GM23338 (cell line): Measurements from ENCODE around the gene LCLAT1. TPM values are rescaled to one million over a fixed set of nuclear protein-coding genes. Genes with fewer than 3 reads are reported as not detected.

Experiments
- ATAC-seq: fragments of 200-7000 bp; cut with Tn5 transposase; 3 replicates; pipeline ENCODE4 v1.9.1; 2020
- DNase-seq: peaks from one replicate; pipeline ENCODE4 v3.0.0-alpha.2; 2015; ENCODE audit warnings: low spot score
- H2AFZ ChIP-seq: fragments of 200-600 bp; sonication (generic); 2 replicates; pipeline ENCODE4 v1.8.0; 2016; ENCODE audit warnings: antibody characterized with exemption, mild to moderate bottlenecking, moderate library complexity
- H3F3A ChIP-seq: fragments of 200-600 bp; sonication (generic); replicated peaks from 2 replicates; pipeline ENCODE4 v1.8.0; 2017; ENCODE audit warnings: antibody characterized with exemption, mixed run types, low read depth
- H3K27ac ChIP-seq: fragments of 200-600 bp; sonication (generic); 2 replicates; pipeline ENCODE4 v1.6.1; 2016; ENCODE audit warnings: low read depth
- H3K27me3 ChIP-seq: fragments of 200-600 bp; sonication (generic); 2 replicates; pipeline ENCODE4 v1.8.0; 2016; ENCODE audit warnings: mild to moderate bottlenecking, mixed run types, moderate library complexity; ENCODE audit not compliant: insufficient read depth
- H3K36me3 ChIP-seq: fragments of 200-600 bp; sonication (generic); 2 replicates; pipeline ENCODE4 v1.8.0; 2016; ENCODE audit warnings: mild to moderate bottlenecking; ENCODE audit not compliant: insufficient read depth
- H3K4me1 ChIP-seq: fragments of 200-600 bp; sonication (generic); 2 replicates; pipeline ENCODE4 v1.8.0; 2016; ENCODE audit warnings: mild to moderate bottlenecking, moderate library complexity; ENCODE audit not compliant: insufficient read depth
- H3K4me2 ChIP-seq: fragments of 200-600 bp; sonication (generic); 2 replicates; pipeline ENCODE4 v1.7.1; 2017; ENCODE audit warnings: mixed run types
- H3K4me3 ChIP-seq: fragments of 200-600 bp; sonication (generic); 2 replicates; pipeline ENCODE4 v1.6.1; 2016; ENCODE audit warnings: mixed run types
- H3K79me2 ChIP-seq: fragments of 200-600 bp; sonication (generic); replicated peaks from 2 replicates; pipeline ENCODE4 v1.8.0; 2017; ENCODE audit warnings: mild to moderate bottlenecking; ENCODE audit not compliant: insufficient read depth
- H3K9me2 ChIP-seq: fragments of 200-600 bp; sonication (generic); 2 replicates; pipeline ENCODE4 v1.8.0; 2017; ENCODE audit not compliant: insufficient read depth
- H4K20me1 ChIP-seq: fragments of 200-600 bp; sonication (generic); replicated peaks from 2 replicates; pipeline ENCODE4 v1.8.0; 2017; ENCODE audit warnings: mild to moderate bottlenecking; ENCODE audit not compliant: insufficient read depth
- H3K27ac Mint-ChIP-seq: 2 replicates; pipeline ENCODE4 v1.8.0; 2020; ENCODE audit warnings: inconsistent platforms, mild to moderate bottlenecking, moderate library complexity, mixed read lengths
- H3K27me3 Mint-ChIP-seq: 3 replicates; pipeline ENCODE4 v1.8.0; 2022; ENCODE audit warnings: low read depth, mild to moderate bottlenecking, moderate library complexity, mixed read lengths, inconsistent platforms; ENCODE audit not compliant: insufficient read depth, poor library complexity
- H3K36me3 Mint-ChIP-seq: 3 replicates; pipeline ENCODE4 v1.8.0; 2021; ENCODE audit warnings: low read depth, mild to moderate bottlenecking, inconsistent platforms, moderate library complexity, mixed read lengths
- H3K4me1 Mint-ChIP-seq: 3 replicates; pipeline ENCODE4 v1.8.0; 2020; ENCODE audit warnings: mild to moderate bottlenecking, inconsistent platforms, mixed read lengths
- H3K4me3 Mint-ChIP-seq: 3 replicates; pipeline ENCODE4 v1.8.0; 2021; ENCODE audit warnings: moderate library complexity, mild to moderate bottlenecking, inconsistent platforms, mixed read lengths
- H3K9me3 Mint-ChIP-seq: 3 replicates; pipeline ENCODE4 v1.8.0; 2020; ENCODE audit warnings: moderate library complexity, mild to moderate bottlenecking, inconsistent platforms, mixed read lengths
- NANOG ChIP-seq: IDR thresholded peaks from 2 replicates; pipeline ENCODE4 v1.6.1; 2016; ENCODE audit warnings: antibody characterized with exemption, borderline replicate concordance
- ZNF114 ChIP-seq: fragments of 250-450 bp; sonication (Bioruptor Pico); IDR thresholded peaks from 2 replicates; pipeline ENCODE4 v1.5.0; 2020; ENCODE audit warnings: mild to moderate bottlenecking, moderate library complexity
- polyA plus RNA-seq: library from polyadenylated mRNA; unstranded; fragments of >200 nt; fragmentation: Nextera tagmentation; extraction: Ambion mirVana; gene quantifications from 2 replicates; pipeline ENCODE4 v1.2.1, GENCODE V29; 2016
- total RNA-seq: library from RNA; depleted of rRNA; stranded (reverse); fragments of >200 nt; shearing (Covaris generic); gene quantifications from 2 replicates; pipeline ENCODE4 v1.2.3, GENCODE V29; 2014
- TF ChIP-seq, protein P1 (sequence below): fragments of 250-450 bp; sonication (Bioruptor Pico); IDR thresholded peaks from 2 replicates; pipeline ENCODE4 v1.5.0; 2020; ENCODE audit warnings: mild to moderate bottlenecking, moderate library complexity
- TF ChIP-seq, protein P2 (sequence below), 2 experiments: fragments of 200-600 bp in 1 of 2; sonication (generic) in 1 of 2; conservative IDR thresholded peaks; 2 replicates each; pipeline versions ENCODE4 v1.5.1 to v1.6.1; 2016 to 2017; ENCODE audit warnings: antibody characterized with exemption in 2 of 2, low read depth in 2 of 2, mild to moderate bottlenecking in 2 of 2, moderate library complexity in 1 of 2
- TF ChIP-seq, protein P3 (sequence below): IDR thresholded peaks from 2 replicates; pipeline ENCODE4 v1.6.1; 2016; ENCODE audit warnings: antibody characterized with exemption

The LCLAT1 gene
- total and polyA plus RNA-seq, 2 experiments from 2014 or later, result 11.5 to 30.1 TPM

DNA sequence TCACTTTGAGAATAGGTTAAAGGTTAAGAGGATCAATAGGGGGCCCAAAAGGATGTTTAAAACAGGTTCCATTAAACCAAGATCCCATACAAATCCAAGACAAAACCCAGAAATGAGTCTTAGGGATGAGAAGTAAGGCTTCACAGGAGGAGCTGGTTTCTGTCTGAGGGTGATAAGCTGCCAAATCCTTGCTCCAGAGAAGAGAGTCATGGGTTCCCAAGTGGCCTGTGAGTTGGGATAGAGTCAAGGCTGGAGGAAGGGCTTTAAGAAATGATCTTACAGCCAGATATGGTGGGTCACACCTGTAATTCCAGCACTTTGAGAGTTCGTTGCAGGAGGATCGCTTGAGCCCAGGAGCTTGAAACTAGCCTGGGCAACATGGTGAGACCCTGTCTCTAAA, 40.2 kb upstream of the LCLAT1 start (continued):
- TF ChIP-seq, protein P1, sequence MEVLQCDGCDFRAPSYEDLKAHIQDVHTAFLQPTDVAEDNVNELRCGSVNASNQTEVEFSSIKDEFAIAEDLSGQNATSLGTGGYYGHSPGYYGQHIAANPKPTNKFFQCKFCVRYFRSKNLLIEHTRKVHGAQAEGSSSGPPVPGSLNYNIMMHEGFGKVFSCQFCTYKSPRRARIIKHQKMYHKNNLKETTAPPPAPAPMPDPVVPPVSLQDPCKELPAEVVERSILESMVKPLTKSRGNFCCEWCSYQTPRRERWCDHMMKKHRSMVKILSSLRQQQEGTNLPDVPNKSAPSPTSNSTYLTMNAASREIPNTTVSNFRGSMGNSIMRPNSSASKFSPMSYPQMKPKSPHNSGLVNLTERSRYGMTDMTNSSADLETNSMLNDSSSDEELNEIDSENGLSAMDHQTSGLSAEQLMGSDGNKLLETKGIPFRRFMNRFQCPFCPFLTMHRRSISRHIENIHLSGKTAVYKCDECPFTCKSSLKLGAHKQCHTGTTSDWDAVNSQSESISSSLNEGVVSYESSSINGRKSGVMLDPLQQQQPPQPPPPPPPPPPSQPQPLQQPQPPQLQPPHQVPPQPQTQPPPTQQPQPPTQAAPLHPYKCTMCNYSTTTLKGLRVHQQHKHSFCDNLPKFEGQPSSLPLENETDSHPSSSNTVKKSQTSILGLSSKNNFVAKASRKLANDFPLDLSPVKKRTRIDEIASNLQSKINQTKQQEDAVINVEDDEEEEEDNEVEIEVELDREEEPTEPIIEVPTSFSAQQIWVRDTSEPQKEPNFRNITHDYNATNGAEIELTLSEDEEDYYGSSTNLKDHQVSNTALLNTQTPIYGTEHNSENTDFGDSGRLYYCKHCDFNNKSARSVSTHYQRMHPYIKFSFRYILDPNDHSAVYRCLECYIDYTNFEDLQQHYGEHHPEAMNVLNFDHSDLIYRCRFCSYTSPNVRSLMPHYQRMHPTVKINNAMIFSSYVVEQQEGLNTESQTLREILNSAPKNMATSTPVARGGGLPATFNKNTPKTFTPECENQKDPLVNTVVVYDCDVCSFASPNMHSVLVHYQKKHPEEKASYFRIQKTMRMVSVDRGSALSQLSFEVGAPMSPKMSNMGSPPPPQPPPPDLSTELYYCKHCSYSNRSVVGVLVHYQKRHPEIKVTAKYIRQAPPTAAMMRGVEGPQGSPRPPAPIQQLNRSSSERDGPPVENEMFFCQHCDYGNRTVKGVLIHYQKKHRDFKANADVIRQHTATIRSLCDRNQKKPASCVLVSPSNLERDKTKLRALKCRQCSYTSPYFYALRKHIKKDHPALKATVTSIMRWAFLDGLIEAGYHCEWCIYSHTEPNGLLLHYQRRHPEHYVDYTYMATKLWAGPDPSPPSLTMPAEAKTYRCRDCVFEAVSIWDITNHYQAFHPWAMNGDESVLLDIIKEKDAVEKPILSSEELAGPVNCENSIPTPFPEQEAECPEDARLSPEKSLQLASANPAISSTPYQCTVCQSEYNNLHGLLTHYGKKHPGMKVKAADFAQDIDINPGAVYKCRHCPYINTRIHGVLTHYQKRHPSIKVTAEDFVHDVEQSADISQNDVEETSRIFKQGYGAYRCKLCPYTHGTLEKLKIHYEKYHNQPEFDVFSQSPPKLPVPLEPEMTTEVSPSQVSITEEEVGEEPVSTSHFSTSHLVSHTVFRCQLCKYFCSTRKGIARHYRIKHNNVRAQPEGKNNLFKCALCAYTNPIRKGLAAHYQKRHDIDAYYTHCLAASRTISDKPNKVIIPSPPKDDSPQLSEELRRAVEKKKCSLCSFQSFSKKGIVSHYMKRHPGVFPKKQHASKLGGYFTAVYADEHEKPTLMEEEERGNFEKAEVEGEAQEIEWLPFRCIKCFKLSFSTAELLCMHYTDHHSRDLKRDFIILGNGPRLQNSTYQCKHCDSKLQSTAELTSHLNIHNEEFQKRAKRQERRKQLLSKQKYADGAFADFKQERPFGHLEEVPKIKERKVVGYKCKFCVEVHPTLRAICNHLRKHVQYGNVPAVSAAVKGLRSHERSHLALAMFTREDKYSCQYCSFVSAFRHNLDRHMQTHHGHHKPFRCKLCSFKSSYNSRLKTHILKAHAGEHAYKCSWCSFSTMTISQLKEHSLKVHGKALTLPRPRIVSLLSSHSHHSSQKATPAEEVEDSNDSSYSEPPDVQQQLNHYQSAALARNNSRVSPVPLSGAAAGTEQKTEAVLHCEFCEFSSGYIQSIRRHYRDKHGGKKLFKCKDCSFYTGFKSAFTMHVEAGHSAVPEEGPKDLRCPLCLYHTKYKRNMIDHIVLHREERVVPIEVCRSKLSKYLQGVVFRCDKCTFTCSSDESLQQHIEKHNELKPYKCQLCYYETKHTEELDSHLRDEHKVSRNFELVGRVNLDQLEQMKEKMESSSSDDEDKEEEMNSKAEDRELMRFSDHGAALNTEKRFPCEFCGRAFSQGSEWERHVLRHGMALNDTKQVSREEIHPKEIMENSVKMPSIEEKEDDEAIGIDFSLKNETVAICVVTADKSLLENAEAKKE (CRISPR knock-in tag), result no peak
- TF ChIP-seq, protein P2, sequence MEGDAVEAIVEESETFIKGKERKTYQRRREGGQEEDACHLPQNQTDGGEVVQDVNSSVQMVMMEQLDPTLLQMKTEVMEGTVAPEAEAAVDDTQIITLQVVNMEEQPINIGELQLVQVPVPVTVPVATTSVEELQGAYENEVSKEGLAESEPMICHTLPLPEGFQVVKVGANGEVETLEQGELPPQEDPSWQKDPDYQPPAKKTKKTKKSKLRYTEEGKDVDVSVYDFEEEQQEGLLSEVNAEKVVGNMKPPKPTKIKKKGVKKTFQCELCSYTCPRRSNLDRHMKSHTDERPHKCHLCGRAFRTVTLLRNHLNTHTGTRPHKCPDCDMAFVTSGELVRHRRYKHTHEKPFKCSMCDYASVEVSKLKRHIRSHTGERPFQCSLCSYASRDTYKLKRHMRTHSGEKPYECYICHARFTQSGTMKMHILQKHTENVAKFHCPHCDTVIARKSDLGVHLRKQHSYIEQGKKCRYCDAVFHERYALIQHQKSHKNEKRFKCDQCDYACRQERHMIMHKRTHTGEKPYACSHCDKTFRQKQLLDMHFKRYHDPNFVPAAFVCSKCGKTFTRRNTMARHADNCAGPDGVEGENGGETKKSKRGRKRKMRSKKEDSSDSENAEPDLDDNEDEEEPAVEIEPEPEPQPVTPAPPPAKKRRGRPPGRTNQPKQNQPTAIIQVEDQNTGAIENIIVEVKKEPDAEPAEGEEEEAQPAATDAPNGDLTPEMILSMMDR (conservative IDR thresholded peaks at IDR 0.05; ENCODE audit: low read depth in 2 of 2), result no peak
- TF ChIP-seq NANOG, result no peak

DNA sequence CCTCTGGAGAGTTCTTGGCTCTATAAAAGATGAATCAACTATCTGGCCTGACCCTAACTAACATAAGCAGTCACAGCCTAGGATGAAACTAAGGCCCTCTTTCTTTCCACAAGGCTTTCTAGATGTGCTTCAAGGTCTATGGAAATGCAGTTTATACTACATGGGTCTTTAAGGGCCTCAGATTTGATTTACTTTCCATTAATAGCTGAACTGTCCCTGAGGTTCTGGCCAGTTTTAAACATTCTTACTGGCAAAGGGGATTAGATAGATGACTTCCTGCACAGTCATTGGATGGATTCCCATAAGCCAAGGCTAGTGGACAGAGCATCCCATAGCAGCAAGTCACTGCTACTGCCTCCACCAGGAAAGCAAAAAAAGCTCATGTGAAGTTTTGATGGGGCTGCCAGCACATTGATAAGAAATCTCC, 38.1 kb upstream of the LCLAT1 start:
- Histone ChIP-seq H3K4me2 (no peak overlapping the region), H3K9me2 (peaks cover 15% of the 10 kb centered on the region; the same call in 1 of the 2 replicates), H2AFZ (no peak overlapping the region), H3K79me2 (no peaks in the 10 kb centered on the region), H3K36me3 (no peaks in the 10 kb centered on the region), H3K4me1 (peaks cover 17% of the 10 kb centered on the region), H3K4me3 (no peak overlapping the region), H3K27me3 (no peaks in the 10 kb centered on the region), H3K27ac (no peak overlapping the region), H3F3A (no peaks in the 10 kb centered on the region), H4K20me1 (no peaks in the 10 kb centered on the region)
- no peak for ATAC-seq
- Mint-ChIP-seq H3K27me3 (peaks cover 23% of the 10 kb centered on the region), H3K4me3 (no peak overlapping the region), H3K4me1 (peaks cover 40% of the 10 kb centered on the region), H3K27ac (no peak overlapping the region), H3K36me3 (peaks cover 5% of the 10 kb centered on the region; the same call in 1 of the 3 replicates), H3K9me3 (peaks cover 14% of the 10 kb centered on the region)
- no peak for DNase-seq
- TF ChIP-seq, protein P3, sequence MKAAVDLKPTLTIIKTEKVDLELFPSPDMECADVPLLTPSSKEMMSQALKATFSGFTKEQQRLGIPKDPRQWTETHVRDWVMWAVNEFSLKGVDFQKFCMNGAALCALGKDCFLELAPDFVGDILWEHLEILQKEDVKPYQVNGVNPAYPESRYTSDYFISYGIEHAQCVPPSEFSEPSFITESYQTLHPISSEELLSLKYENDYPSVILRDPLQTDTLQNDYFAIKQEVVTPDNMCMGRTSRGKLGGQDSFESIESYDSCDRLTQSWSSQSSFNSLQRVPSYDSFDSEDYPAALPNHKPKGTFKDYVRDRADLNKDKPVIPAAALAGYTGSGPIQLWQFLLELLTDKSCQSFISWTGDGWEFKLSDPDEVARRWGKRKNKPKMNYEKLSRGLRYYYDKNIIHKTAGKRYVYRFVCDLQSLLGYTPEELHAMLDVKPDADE, result no peak
- TF ChIP-seq, protein P1 (CRISPR knock-in tag), result no peak
- TF ChIP-seq ZNF114 (CRISPR knock-in tag), result no peak
